ENCODE data around the gene FBXL7.

GRCh38 chr5:15601274-15601673 is 101.3 kb downstream of the FBXL7 start:
- TF ChIP-seq POLR2A (IDR thresholded peaks at IDR 0.05; ENCODE audit: low read depth, low read length): no peak
- TF ChIP-seq JUN (IDR thresholded peaks at IDR 0.05; ENCODE audit: borderline replicate concordance, insufficient read depth, insufficient read length, low read depth): no peak
- TF ChIP-seq EZH2 (IDR thresholded peaks at IDR 0.05; ENCODE audit: borderline replicate concordance, low read depth, low read length, severe bottlenecking): no peak

All from endothelial cell of umbilical vein (primary cell).